SW 1271 (cell line): ENCODE measurements around the gene MEX3D.

Experiments used
- DNase-seq, 2 experiments: peaks; one replicate each; lab custom pipeline; 2025; lab: John Stamatoyannopoulos, UW

Gene MEX3D

GRCh38 chr19:1593501-1593772 is 25.3 kb upstream of the MEX3D start:
- DNase-seq = no peak

DNA sequence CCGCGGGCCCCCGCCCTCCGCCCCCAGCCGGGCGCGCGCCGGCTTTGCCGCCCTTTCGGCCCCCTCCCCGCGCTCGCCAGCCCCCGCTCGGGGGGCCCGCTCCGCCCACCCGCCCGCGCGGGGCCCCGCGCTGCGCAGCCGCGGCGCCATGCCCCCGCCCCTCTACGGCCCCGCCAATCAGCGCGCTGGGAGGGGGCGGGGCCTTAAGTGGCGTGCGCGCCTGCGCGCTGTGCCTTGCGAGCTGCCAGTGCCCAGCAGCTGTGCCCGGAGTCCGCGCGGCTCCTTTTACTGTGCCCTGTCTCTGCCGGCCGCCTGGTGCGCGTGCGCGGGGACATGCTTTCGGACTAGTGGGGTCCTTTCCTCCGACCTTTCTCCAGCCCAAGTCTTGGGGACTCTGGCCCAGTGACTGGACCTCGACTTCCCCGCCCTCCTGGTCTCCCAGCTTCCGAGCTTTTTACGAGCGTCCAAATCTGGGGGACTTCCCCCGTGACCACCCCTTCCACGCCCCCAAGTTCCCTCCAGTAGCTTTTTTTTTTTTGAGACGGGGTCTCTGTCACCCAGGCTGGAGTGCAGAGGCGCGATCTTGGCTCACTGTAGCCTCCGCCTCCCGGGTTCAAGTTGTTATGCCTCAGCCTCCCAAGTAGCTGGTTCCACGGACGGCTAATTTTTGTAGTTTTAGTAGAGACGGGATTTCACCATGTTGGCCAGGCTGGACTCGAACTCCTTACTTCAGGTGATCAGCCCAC is 24.8 kb upstream of the MEX3D start, which contains the start of gene MBD3:
Gene MBD3, minus strand, starts transcription at position 111 of the 746 bp plus-strand sequence. CDS start 234 bp downstream, outside the sequence.
- DNase-seq = peak; percentile 67 to 88

- DNase-seq = peak; percentile 71 to 76
Measured at GRCh38 chr19:1592024-1592754, 24.1 kb upstream of the MEX3D start.

DNA sequence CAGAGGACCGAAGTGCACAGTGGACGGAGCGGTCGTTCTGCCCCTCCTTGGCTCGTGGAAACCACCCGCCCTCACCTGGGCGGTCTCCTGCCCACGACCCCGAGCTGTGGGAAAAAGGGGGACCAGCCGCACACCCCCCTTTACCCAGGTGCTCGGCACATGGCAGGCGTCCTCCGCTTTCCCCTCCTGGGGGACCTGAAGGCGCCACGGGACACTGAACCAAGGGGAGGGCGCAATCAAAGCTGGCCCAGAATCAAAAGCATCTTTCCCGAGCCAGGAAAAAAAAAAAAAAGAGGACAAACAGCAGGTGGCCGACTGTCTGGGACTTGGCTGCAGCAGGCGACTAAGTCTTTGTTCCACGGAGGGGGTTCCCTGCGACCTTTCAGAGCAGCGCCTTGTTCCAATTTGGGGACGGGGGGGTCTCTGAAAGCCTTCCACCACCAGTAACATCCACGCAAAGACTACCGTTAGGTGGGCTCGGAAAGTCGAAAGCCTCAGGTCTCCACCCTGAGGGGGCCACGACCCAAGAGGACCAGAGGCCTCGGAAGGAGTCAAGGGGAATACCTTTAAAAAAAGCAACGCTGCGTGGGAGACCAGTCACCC is 23.4 kb upstream of the MEX3D start:
- DNase-seq = no peak

DNA sequence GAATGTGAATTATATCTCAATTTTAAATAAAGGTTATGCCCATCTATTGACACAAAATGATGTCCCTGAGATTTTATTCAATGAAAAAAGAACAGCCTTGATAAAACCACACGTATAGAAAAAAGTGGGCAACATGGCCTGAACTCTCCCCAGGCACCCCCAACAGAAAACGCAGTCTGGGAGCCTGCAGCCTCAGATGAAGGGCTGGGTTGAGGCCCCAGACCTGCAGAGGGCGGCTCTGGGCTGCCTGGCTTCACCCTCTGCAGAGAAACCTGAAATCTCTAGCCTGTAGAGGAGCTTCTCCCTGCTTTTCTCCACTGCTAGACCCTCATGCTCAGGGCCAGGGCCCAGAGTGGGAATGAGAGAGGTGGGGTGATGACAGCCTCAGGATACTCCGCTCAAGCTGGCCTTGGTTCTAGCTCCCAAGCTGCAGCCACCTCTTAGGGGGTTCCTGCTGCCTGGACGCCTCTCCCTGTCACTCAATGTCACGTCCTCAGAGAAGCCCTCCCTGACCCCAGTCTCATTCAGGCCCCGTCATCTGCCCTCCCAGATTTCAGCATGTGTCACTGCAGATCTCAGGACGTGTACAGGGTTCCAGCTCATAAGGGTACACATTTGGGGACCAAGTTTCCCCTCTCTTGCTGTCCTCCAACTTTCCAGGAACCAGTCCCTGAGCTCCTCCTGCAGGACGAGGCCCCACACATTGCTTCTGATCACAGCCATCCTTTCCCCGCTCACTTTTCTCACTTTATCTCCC is 22.7 kb upstream of the MEX3D start:
- DNase-seq = peak in 1 of 2 experiments; percentile 32

- DNase-seq = no peak
Measured at GRCh38 chr19:1587872-1588271, 19.7 kb upstream of the MEX3D start.

- no peak for DNase-seq
Measured at GRCh38 chr19:1585243-1585580, 17.1 kb upstream of the MEX3D start.

DNA sequence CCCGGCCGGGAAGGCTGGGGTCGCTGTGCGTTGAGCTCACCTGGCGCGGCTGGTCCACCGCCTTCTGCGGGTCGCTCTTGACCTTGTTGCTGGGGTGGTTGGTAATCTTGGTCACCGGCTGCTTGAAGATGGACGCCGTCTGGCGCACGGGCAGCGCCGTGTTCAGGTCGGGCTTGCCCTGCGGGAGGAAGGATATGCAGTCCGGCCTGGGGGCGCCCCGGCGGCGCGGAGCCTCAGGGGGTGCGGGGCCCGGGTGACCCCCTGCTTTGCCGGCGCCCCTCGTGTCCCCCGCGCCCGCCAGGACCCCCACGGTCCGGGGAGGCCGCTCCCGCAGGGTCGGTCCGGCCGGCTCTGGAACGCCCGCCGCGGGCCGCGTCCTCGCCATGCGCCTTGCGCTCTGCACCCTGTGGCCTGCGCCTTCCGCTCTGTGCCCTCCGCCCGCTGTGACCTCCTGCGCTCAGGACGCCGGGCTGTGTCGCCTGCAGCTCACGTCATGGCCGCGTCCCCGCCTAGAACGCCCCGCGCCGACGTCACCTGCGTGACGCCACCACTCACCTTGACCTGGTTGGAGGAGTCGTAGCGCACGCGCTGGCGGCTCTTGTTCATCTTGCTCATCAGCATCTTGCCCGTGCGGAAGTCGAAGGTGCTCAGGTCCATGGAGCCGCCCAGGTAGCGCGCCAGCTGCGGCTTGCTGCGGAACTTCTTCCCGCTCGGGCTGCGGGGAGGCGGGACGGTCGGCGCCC is 16.5 kb upstream of the MEX3D start:
- no peak for DNase-seq

GRCh38 chr19:1582201-1582600 is 14.1 kb upstream of the MEX3D start:
- no peak for DNase-seq

DNA sequence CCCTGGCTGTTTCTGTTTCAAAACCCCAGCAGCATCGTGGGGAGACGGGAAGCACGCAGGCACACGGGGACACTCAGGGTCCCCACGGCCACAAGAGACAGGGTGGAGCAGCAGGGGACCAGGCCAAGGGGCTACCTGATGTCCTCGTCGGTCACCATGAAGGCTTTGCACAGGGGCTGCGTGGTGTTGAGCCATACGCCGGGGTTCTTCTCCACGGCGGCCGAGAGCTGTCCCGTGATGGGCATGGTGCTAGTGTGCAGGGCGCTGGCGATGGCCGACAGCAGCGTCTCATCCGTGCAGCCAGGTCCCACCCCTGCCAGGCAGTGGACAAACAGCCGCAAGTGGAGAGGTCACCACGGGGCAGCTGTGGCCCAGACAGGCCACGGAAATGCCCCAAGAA is 12.8 kb upstream of the MEX3D start:
- no peak for DNase-seq

- DNase-seq = no peak
Measured at GRCh38 chr19:1580382-1580781, 12.3 kb upstream of the MEX3D start.

DNA sequence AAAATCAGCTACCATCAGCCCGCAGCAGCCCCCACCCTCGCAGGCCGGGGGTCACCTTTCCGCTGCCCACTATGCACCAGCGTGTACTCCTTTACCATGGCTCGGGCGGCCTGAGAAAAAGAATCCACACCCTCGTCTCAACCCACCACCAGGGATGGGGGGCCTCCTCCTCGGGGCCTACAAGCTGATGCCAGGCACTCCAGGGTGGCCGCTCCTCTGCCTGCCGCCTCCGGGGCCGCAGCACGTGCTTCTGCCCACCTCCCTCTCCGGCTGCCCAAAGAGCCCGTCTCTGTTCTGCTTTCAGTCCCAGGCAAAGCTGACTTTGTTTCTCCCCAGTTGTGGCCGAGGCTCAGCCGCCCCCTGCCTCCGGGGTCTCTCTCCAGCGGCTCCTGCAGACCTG is 11.1 kb upstream of the MEX3D start:
- no peak for DNase-seq

DNA sequence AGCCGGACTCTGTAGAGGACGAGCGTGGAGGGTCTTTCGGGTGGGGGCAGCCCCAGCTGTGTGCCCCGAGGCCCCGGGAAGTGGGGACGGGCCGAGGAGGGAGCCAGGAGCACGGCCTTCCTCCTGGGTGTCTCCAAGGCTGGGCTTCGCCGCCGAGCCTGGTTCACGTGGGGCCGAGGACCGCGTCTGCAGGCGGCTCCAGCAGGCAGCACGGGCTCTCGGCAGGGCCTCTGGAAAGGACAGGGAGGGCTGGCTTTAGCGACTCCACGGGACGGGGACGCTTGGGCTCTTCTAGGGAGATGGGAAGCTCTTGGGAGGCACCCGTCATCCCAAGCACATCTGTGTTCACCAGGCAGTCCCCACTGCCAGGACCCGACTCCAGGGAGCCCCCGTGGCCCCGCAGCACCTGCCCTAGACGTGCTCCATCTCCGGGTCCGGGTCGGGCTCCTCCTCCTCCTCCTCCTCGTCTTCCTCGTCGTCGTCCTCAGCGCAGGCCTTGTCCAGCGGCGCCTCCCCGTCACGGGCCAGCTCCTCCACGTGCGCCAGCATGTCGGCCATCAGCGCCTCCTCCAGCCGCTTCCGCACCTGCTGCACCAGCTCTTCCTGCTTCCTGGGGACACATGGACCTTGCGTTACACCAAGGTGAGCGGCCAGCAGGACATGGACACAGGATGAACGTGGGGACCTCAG is 9.9 kb upstream of the MEX3D start:
- DNase-seq = no peak

GRCh38 chr19:1577090-1577928 is 9.2 kb upstream of the MEX3D start:
- DNase-seq = no peak

- DNase-seq = no peak
Measured at GRCh38 chr19:1576242-1577089, 8.3 kb upstream of the MEX3D start.

GRCh38 chr19:1575323-1576241 is 7.5 kb upstream of the MEX3D start:
- no peak for DNase-seq

GRCh38 chr19:1574354-1575136 is 6.4 kb upstream of the MEX3D start:
- no peak for DNase-seq

DNA sequence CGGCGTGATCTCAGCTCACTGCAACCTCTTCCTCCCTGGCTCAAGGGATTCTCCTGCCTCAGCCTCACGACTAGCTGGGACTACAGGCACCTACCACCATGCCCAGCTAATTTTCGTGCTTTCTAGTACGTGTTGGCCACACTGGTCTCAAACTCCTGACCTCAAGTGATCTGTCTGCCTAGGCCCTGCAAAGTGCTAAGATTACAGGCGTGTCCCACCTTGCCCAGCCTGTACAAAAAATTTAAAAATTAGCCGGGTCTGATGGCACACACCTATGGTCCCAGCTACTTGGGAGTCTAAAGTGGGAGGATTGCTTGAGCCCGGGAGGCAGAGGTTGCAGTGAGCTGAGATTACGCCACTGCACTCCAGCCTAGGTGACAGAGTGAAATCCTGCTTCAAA is 4.7 kb upstream of the MEX3D start:
- DNase-seq = no peak
